Activated CD8-positive, alpha-beta T cell treated with anti-CD3 and anti-CD28 coated beads, Interleukin-2, amount 10 ng/mL, durations not matched to agents 7 days and 5 days (primary cell): Measurements from ENCODE around the gene DOHH. TPM values are rescaled to one million over a fixed set of nuclear protein-coding genes. Genes with fewer than 3 reads are reported as not detected.
A peak's percentile ranks its signal among the peaks of the same experiment; 100 is the strongest.
"Not testable (repeated sequence)": the region's sequence is repeated elsewhere in the genome, so short reads cannot be mapped to it uniquely, and the experiment has no call there.

Experiments used
- ATAC-seq: fragments of 150-1000 bp; cut with Tn5 transposase; one replicate; pipeline ENCODE4 v1.10.0; 2021; ENCODE audit warnings: moderate library complexity
- CTCF ChIA-PET: fragments of 350-600 bp; sonication (Branson Sonifier 250); formaldehyde crosslinking; loops from one replicate; lab custom pipeline; 2021; ENCODE audit warnings: antibody characterized with exemption; lab: Charles Lee
- POLR2A ChIA-PET: fragments of 350-600 bp; sonication (Branson Sonifier 250); formaldehyde crosslinking; loops from one replicate; lab custom pipeline; 2021; ENCODE audit warnings: antibody characterized with exemption; lab: Charles Lee
- DNase-seq: peaks from one replicate; pipeline ENCODE4 v3.0.0-alpha.2; 2020
- H3K27ac Mint-ChIP-seq: one replicate; pipeline ENCODE4 v1.8.0; 2021; ENCODE audit warnings: mild to moderate bottlenecking, mixed read lengths
- H3K27me3 Mint-ChIP-seq: one replicate; pipeline ENCODE4 v1.8.0; 2021; ENCODE audit warnings: low read depth, mixed read lengths
- H3K36me3 Mint-ChIP-seq: one replicate; pipeline ENCODE4 v1.8.0; 2021; ENCODE audit warnings: low read depth, mixed read lengths
- H3K4me1 Mint-ChIP-seq: one replicate; pipeline ENCODE4 v1.8.0; 2021; ENCODE audit warnings: low read depth, mixed read lengths
- H3K4me3 Mint-ChIP-seq: one replicate; pipeline ENCODE4 v1.8.0; 2021; ENCODE audit warnings: mild to moderate bottlenecking, mixed read lengths
- H3K9me3 Mint-ChIP-seq: one replicate; pipeline ENCODE4 v1.8.0; 2022; ENCODE audit warnings: mixed read lengths; ENCODE audit not compliant: insufficient read depth
- total RNA-seq, 2 experiments: library from RNA; stranded (reverse); gene quantifications; one replicate each; pipeline ENCODE4 v1.2.3, GENCODE V29; 2021

The DOHH gene
- total RNA-seq, 2 experiments from 2014 or later = 14.6 to 16.1 TPM

- peaks cover 28% of the 10 kb centered on the region for H3K4me1 Mint-ChIP-seq
- H3K36me3 Mint-ChIP-seq = peaks cover 13% of the 10 kb centered on the region
- ChIA-PET POLR2A (no interaction called here), CTCF (interaction anchor here (1.0 kb wide), 1 partner anchor 210 kb away, joined by 3 read pairs; no protein-coding TSS in a partner anchor)
- ATAC-seq (no peak), DNase-seq (no peak)
- no peak overlapping the region for H3K4me3 Mint-ChIP-seq
- no peak overlapping the region for H3K27ac Mint-ChIP-seq
- H3K9me3 Mint-ChIP-seq = no peaks in the 10 kb centered on the region
- no peaks in the 10 kb centered on the region for H3K27me3 Mint-ChIP-seq
Observed at GRCh38 chr19:3514930-3515329, 14.5 kb upstream of the DOHH start.

GRCh38 chr19:3513229-3514140 lies 13.0 kb upstream of the DOHH start:
- Mint-ChIP-seq H3K4me3 (no peak overlapping the region), H3K36me3 (peaks cover 22% of the 10 kb centered on the region), H3K27ac (no peak overlapping the region), H3K4me1 (peaks cover 41% of the 10 kb centered on the region), H3K9me3 (no peaks in the 10 kb centered on the region), H3K27me3 (no peaks in the 10 kb centered on the region)
- no peak for DNase-seq
- ChIA-PET CTCF (no interaction called here), POLR2A (no interaction called here)
- ATAC-seq = no peak

- POLR2A ChIA-PET = no interaction called here
- H3K27me3 Mint-ChIP-seq = no peaks in the 10 kb centered on the region
- ATAC-seq = no peak
- CTCF ChIA-PET = no interaction called here
- H3K9me3 Mint-ChIP-seq = no peaks in the 10 kb centered on the region
- peaks cover 25% of the 10 kb centered on the region for H3K36me3 Mint-ChIP-seq
- H3K27ac Mint-ChIP-seq = no peak overlapping the region
- H3K4me1 Mint-ChIP-seq = peaks cover 46% of the 10 kb centered on the region
- DNase-seq = no peak
- H3K4me3 Mint-ChIP-seq = no peak overlapping the region
Observed at GRCh38 chr19:3512562-3513228, 12.2 kb upstream of the DOHH start.

- no peak overlapping the region for H3K27ac Mint-ChIP-seq
- CTCF ChIA-PET = no interaction called here
- H3K27me3 Mint-ChIP-seq = no peaks in the 10 kb centered on the region
- DNase-seq (no peak), ATAC-seq (no peak)
- no peak overlapping the region for H3K4me3 Mint-ChIP-seq
- peaks cover 33% of the 10 kb centered on the region for H3K36me3 Mint-ChIP-seq
- H3K4me1 Mint-ChIP-seq = peaks cover 49% of the 10 kb centered on the region
- POLR2A ChIA-PET = no interaction called here
- no peaks in the 10 kb centered on the region for H3K9me3 Mint-ChIP-seq
Observed at GRCh38 chr19:3511506-3512251, 11.2 kb upstream of the DOHH start.

- H3K27me3 Mint-ChIP-seq = no peaks in the 10 kb centered on the region
- POLR2A ChIA-PET = no interaction called here
- CTCF ChIA-PET = no interaction called here
- H3K36me3 Mint-ChIP-seq = peaks cover 34% of the 10 kb centered on the region
- peaks cover 41% of the 10 kb centered on the region for H3K4me1 Mint-ChIP-seq
- ATAC-seq (no peak), DNase-seq (no peak)
- no peak overlapping the region for H3K27ac Mint-ChIP-seq
- H3K4me3 Mint-ChIP-seq = no peak overlapping the region
- no peaks in the 10 kb centered on the region for H3K9me3 Mint-ChIP-seq
Observed at GRCh38 chr19:3510727-3511126, 10.3 kb upstream of the DOHH start.

- Mint-ChIP-seq H3K27me3 (no peaks in the 10 kb centered on the region), H3K36me3 (peaks cover 35% of the 10 kb centered on the region), H3K27ac (peak overlapping the region; percentile 69), H3K4me1 (peaks cover 47% of the 10 kb centered on the region), H3K9me3 (no peaks in the 10 kb centered on the region), H3K4me3 (peak overlapping the region; percentile 43)
- no peak for DNase-seq
- POLR2A ChIA-PET = no interaction called here
- CTCF ChIA-PET = no interaction called here
- no peak for ATAC-seq
Observed at GRCh38 chr19:3509566-3509989, 9.1 kb upstream of the DOHH start.

- H3K4me3 Mint-ChIP-seq = peak overlapping the region; percentile 43
- peaks cover 35% of the 10 kb centered on the region for H3K36me3 Mint-ChIP-seq
- peaks cover 45% of the 10 kb centered on the region for H3K4me1 Mint-ChIP-seq
- no peak for ATAC-seq
- no peak for DNase-seq
- H3K9me3 Mint-ChIP-seq = no peaks in the 10 kb centered on the region
- POLR2A ChIA-PET = no interaction called here
- no peaks in the 10 kb centered on the region for H3K27me3 Mint-ChIP-seq
- H3K27ac Mint-ChIP-seq = peak overlapping the region; percentile 69
- CTCF ChIA-PET = no interaction called here
Observed at GRCh38 chr19:3508771-3509535, 8.5 kb upstream of the DOHH start.

GRCh38 chr19:3508121-3508661 lies 7.7 kb upstream of the DOHH start:
- H3K4me3 Mint-ChIP-seq = peak overlapping the region; percentile 56
- H3K36me3 Mint-ChIP-seq = peaks cover 35% of the 10 kb centered on the region
- DNase-seq, ATAC-seq, H3K27me3 Mint-ChIP-seq, POLR2A ChIA-PET, CTCF ChIA-PET, H3K9me3 Mint-ChIP-seq: not testable (repeated sequence)
- H3K27ac Mint-ChIP-seq = peak overlapping the region; percentile 25
- H3K4me1 Mint-ChIP-seq = peaks cover 45% of the 10 kb centered on the region

- Mint-ChIP-seq H3K36me3 (peaks cover 35% of the 10 kb centered on the region), H3K27me3 (no peaks in the 10 kb centered on the region), H3K4me3 (peak overlapping the region; percentile 95), H3K27ac (peak overlapping the region; percentile 91), H3K9me3 (no peaks in the 10 kb centered on the region), H3K4me1 (peaks cover 45% of the 10 kb centered on the region)
- CTCF ChIA-PET = no interaction called here
- ATAC-seq (no peak), DNase-seq (peak; percentile 32)
- POLR2A ChIA-PET = interaction anchor here (1.5 kb wide), 1 partner anchor 28 kb away, joined by 4 read pairs; no protein-coding TSS in a partner anchor
Observed at GRCh38 chr19:3507371-3508120, 7.1 kb upstream of the DOHH start.
